Sigmoid colon (tissue), 4 donors: ENCODE measurements around the gene TNNI2.

Experiments used
- CTCF ChIP-seq, 4 experiments: fragments of 450-650 bp in 3 of 4; fragments of 200-600 bp in 1 of 4; IDR thresholded peaks; one replicate each; pipeline ENCODE4 v1.5.1; 2016 to 2019; ENCODE audit warnings: antibody characterized with exemption in 4 of 4, mild to moderate bottlenecking in 3 of 4, moderate library complexity in 2 of 4
- POLR2AphosphoS5 ChIP-seq, 4 donors: sonication (generic); formaldehyde crosslinking; IDR thresholded peaks; one replicate each; pipeline ENCODE4 v1.6.1; 2017; ENCODE audit warnings: antibody characterized with exemption in 4 of 4

GRCh38 chr11:1821562-1821961, 17.2 kb upstream of the TNNI2 start:
- no peak for TF ChIP-seq POLR2AphosphoS5 (IDR thresholded peaks at IDR 0.05)
- TF ChIP-seq CTCF (IDR thresholded peaks at IDR 0.05), result no peak
